ENCODE measurements around the gene CHRM2.

CHRM2 gene

DNA sequence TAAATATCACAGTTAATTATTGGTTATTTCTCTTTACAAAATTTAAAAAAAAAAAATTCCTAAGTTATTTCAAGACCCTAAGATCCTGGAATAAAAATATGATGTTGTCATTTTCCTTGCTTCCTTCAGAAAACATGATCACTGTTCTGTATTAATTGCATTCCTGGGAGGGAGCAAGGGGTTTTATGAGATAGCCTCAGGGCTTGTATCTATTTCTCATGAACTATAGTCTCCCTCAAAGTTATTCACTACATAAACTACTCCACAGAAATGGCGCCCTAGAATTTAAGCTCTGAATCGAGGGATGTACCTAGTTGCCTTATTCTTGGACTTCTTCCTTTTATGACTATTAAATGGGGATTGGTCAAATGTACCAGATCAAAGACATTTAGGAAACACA, 170.3 kb downstream of the CHRM2 start:
- Histone ChIP-seq H3K4me1 (ENCODE audit: insufficient read depth, low read length) (peaks cover 3% of the 10 kb centered on the region; the same call in 1 of the 2 replicates), H3K36me3 (ENCODE audit: insufficient read depth, low read depth, low read length) (no peaks in the 10 kb centered on the region), H3K27me3 (ENCODE audit: insufficient read depth, low read length) (no peaks in the 10 kb centered on the region), H3K4me3 (ENCODE audit: low read length) (no peak overlapping the region), H3K9me3 (ENCODE audit: insufficient read depth, low read depth, low read length) (no peaks in the 10 kb centered on the region), H3K27ac (ENCODE audit: low read length) (no peak overlapping the region), H3K9ac (ENCODE audit: low read depth, low read length) (no peak overlapping the region)

DNA sequence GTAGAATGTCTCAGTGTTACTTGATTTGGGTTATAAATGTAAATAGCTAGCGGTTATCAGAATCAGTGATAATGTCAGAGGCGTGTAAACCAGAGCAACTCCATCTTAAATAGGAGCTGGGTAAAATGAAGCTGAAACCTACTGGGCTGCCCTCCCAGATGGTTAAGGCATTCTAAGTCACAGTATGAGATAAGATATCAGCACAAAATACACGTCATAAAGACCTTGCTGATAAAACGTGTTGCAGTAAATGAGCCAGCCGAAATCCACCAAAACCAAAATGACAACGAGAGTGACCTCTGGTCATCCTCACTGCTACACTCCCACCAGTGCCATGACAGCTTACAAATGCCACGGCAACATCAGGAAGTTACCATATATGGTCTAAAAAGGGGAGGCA, 172.3 kb downstream of the CHRM2 start:
- H3K4me3 ChIP-seq (ENCODE audit: low read length): no peak overlapping the region

DNA sequence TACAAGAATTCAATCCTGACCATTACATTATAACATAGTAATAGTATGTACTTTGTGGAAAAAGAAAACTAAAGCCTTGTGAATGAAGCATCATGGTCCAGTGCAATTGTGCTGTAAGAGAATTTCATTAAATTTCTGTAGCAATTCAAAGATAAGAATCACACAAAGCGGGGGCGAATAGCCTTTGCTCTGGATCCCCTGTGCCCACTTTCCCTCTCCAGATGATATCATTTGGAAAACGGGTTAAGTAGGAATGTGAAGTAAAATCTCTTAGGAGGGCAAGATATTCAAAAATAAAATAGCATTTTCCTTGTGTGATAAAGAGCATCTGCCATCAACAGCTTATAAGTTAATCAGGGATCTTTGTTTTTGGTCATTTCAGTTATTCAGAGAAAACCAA, 177.1 kb downstream of the CHRM2 start:
- no peak overlapping the region for H3K9ac ChIP-seq (ENCODE audit: low read depth, low read length)
- H3K27ac ChIP-seq (ENCODE audit: low read length): no peak overlapping the region
- H3K36me3 ChIP-seq (ENCODE audit: insufficient read depth, low read depth, low read length): no peaks in the 10 kb centered on the region
- H3K9me3 ChIP-seq (ENCODE audit: insufficient read depth, low read depth, low read length): no peaks in the 10 kb centered on the region
- H3K27me3 ChIP-seq (ENCODE audit: insufficient read depth, low read length): no peaks in the 10 kb centered on the region
- H3K4me1 ChIP-seq (ENCODE audit: insufficient read depth, low read length): no peaks in the 10 kb centered on the region
- no peak overlapping the region for H3K4me3 ChIP-seq (ENCODE audit: low read length)

More for the DNA sequence above, 172.3 kb downstream of the CHRM2 start:
- no peak overlapping the region for H3K27ac ChIP-seq (ENCODE audit: low read length)
- H3K9me3 ChIP-seq (ENCODE audit: insufficient read depth, low read depth, low read length): no peaks in the 10 kb centered on the region
- H3K9ac ChIP-seq (ENCODE audit: low read depth, low read length): no peak overlapping the region
- H3K27me3 ChIP-seq (ENCODE audit: insufficient read depth, low read length): no peaks in the 10 kb centered on the region
- H3K4me1 ChIP-seq (ENCODE audit: insufficient read depth, low read length): peaks cover 3% of the 10 kb centered on the region; the same call in 1 of the 2 replicates
- no peaks in the 10 kb centered on the region for H3K36me3 ChIP-seq (ENCODE audit: insufficient read depth, low read depth, low read length)

DNA sequence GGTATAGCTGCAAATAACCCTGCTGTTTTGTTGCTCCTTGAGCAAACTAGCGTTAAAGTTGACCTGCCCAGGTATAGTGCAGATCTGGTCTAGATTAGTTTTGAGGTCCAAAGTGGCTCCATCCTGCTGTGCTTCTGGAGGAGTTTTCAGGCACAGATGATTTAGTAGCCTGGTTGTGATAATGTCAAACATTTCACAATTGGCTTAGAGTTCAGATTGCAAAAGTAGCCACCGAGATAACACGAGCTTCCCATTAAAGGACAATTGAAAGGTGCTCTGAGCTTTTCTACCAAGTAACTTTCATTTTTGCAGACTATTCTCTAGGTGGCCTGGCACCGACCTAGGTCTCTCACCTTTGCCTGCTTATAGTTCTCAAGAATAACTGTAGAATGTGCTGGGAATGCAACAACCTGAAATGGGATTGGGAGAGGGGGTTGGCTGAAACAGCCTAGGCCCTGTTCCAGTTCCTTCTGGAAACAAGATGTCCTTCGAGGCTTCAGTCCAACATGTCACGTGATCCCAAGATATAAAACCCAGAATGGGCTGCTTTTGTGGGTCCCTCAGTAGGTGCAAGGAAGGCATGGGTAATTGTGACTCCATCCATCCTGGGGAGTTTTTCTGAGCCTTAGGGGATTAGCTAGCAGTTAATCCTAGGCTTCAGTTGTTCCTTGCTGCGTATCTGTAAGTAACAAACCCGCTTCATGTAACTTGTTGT, 201.0 kb downstream of the CHRM2 start:
- H3K9ac ChIP-seq (ENCODE audit: low read depth, low read length): no peak overlapping the region
- no peaks in the 10 kb centered on the region for H3K36me3 ChIP-seq (ENCODE audit: insufficient read depth, low read depth, low read length)
- no peak overlapping the region for H3K27ac ChIP-seq (ENCODE audit: low read length)
- no peaks in the 10 kb centered on the region for H3K9me3 ChIP-seq (ENCODE audit: insufficient read depth, low read depth, low read length)
- H3K4me3 ChIP-seq (ENCODE audit: low read length): no peak overlapping the region
- H3K4me1 ChIP-seq (ENCODE audit: insufficient read depth, low read length): peaks cover 7% of the 10 kb centered on the region
- no peaks in the 10 kb centered on the region for H3K27me3 ChIP-seq (ENCODE audit: insufficient read depth, low read length)

All from iPS-20b (cell line).